GM19043 (cell line): ENCODE data around the gene C4orf54.

ENCODE experiments used
- ATAC-seq: cut with Tn5 transposase; IDR thresholded peaks from one replicate; pipeline ENCODE4 v1.9.1; 2021; ENCODE audit warnings: low read depth; ENCODE audit not compliant: unreplicated experiment

The C4orf54 gene

DNA sequence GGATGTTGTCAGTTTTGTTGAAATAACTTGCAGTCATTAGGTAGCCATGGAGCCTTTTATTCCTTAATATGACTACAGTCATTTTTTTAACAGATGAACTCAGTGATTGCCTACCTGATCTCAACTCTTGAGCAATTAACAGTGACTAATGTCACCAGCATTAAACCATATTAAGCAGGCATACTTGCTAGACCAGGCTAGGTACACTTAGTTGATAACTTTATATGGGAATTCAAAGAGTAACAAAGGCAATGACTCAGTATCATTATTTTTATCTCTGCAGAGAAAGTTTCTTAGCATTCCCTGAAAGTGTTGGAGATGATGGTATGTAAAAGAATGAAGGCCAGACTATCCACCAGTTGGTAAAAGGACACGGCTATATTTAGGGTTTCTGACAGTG, at the start of gene C4orf54:
Gene C4orf54, minus strand, starts transcription at position 31 of the 400 bp plus-strand sequence. CDS start 3,180 bp downstream, outside the sequence.
- no peak for ATAC-seq

DNA sequence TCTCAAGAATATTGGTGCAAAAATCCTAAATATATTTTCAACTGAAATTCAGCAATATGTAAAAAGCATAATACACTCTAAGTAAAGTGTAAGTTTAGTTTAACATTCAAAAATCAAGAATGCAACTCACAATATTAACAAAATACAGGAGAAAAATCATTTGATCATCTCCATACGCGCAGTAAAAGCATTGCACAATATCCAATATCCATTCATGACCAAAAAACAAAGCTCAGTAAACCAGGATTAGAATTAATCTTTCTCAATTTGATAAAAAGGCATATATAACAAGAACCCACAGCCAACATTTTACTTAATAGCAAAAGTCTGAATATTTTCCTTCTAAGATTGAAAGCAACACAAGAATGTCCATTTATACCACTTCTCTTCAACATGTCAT, 48.3 kb upstream of the C4orf54 start:
- ATAC-seq, result no peak

DNA sequence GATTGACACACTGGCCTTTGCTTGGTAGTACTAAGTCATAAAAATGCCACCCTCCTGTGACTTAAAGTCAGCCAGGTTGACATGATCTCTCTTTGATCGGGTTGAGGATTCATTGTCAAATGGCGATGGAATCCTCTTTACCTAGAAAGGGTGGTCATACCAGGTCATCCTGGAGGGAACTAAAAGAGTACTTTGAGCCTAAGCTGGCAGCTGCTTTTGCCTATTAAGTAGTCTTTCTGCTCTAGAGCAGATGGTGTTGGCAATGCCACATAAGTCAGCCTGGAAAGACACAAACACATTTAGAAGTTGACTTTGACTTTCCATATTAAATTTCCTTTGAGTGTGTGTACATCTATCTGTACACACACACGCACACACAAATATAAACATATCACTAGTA, 39.2 kb upstream of the C4orf54 start:
- ATAC-seq, result no peak

GRCh38 chr4:99693140-99693539, 35.5 kb upstream of the C4orf54 start:
- no peak for ATAC-seq

DNA sequence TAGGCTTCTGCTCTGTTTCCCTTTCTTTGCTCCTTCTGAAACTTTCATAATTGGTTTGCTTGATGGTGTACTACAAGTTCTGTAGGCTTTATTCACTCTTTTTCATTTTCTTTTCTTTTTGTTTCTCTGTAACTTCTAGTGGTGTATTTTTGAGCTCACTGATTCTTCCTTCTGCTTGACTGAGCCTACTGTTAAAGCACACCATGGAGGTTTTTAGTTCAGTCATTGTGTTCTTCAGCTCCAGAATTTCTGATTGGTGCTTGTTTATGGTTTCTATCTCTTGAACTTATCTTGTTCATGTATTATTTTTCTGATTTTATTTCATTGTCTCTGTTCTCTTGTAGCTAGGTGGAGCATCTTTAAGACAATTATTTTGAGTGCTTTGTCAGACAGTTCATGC, 33.4 kb upstream of the C4orf54 start:
- ATAC-seq, result no peak

GRCh38 chr4:99690472-99690871, 32.8 kb upstream of the C4orf54 start:
- no peak for ATAC-seq

GRCh38 chr4:99687120-99687519, 29.5 kb upstream of the C4orf54 start:
- ATAC-seq, result no peak

DNA sequence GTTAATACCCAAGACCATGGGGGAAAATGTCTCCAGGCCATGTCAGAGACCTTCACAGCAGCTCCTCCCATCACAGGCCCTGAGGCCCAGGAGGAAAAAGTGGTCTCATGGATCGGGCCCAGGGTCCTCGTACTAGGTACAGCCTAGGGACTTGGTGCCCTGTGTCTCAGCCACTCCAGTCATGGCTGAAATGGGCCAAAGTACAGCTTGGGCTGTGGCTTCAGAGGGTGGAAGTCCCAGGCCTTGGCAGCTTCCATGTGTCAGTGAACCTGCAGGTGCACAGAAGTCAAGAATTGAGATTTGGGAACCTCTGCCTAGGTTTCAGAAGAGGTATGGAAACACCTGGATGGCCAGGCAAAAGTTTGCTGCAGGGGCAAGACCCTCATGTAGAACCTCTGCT, 27.6 kb upstream of the C4orf54 start:
- no peak for ATAC-seq

GRCh38 chr4:99683895-99684294, 26.3 kb upstream of the C4orf54 start:
- no peak for ATAC-seq

- ATAC-seq, result no peak
Observed at GRCh38 chr4:99679976-99680375, 22.3 kb upstream of the C4orf54 start.

DNA sequence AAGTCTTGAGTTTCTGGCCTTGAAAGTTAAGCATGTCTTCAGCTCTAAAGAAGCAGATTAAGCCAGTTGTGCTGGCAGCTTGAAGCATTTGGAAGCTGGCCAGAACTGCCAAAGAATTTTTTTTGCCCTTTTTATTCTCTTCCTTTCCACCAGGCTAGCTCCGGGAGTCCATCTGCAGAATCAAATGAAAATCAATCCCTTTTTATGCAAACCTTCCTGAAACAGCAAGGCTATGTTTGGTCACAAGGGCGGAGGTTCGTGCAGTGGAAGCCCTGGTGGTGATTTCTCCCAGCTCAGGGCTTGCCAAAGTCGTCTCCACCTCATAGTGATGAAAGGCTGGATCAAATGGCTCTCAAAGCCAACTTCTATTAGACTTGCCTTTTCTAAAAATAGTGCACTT, 21.6 kb upstream of the C4orf54 start:
- ATAC-seq, result no peak

GRCh38 chr4:99677161-99677560, 19.5 kb upstream of the C4orf54 start:
- no peak for ATAC-seq

DNA sequence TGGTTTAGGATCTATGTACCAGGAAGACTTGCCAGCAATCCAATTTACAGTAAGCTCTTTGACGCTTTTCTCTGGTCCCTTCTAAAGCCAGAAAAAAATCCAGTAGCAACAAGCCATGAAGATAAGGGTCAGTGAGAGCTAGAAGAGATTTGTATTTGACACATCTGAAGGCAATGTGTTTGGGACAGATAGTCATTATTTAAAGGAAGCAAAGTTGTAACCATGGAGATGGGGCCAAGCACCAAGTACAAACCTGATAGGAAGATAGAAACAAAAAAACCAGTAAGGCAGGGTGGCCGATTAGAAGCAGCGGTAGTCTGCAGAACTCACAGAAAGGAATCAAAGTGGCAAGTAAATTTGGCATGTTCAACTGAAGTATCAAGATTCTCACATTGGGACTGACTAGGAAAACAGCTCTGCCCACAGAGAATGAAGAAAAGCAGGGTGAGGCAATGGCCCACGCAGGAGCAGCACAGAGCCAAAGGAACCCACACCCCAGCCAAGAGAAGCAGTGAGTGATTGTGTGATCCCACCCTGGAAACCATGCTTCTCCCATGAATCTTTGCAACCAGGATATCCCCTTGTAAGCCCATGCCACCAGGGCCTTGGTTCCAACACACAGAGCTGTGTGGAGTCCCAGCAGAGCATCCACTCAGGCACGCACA, 12.9 kb upstream of the C4orf54 start:
- ATAC-seq, result no peak

DNA sequence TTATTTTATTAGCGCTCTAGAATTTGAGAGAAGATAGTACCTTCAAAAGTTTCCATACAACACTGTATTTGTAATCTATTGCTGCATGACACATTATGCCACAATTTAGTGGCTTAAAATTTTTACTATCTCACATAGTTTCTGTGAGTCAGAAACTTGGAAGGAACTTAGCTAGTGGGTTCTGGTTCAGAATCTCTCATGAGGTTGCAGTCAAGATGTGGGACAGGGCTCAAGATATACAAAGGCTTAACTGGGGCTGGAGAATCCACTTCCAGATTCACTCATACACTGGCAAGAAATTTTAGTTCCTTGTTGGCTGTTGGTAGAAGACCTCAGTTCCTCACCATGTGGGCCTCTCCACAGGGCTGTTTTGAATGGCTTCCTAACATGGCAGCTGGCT, 11.5 kb upstream of the C4orf54 start:
- no peak for ATAC-seq

GRCh38 chr4:99668472-99668871, 10.8 kb upstream of the C4orf54 start:
- ATAC-seq, result no peak

DNA sequence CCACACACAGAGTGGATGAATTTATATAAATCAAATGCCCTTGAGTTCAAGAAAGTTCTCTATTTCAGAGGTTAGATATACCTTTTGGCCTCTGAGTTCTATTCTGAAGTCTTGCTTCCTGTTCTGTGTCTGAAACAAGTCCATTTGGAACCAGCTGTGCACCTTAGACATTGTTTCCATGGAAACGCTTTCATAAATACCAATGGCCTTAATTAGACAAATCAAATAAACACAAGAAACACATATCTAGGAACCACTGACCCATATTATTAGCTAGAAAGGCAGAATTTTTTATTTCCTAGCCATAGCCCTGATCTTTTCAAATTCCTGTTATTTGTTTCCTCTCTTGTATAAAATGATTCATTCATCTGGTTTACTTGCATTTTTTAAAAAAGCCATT, 8.4 kb upstream of the C4orf54 start:
- no peak for ATAC-seq

- ATAC-seq, result no peak
Observed at GRCh38 chr4:99664716-99665115, 7.1 kb upstream of the C4orf54 start.

DNA sequence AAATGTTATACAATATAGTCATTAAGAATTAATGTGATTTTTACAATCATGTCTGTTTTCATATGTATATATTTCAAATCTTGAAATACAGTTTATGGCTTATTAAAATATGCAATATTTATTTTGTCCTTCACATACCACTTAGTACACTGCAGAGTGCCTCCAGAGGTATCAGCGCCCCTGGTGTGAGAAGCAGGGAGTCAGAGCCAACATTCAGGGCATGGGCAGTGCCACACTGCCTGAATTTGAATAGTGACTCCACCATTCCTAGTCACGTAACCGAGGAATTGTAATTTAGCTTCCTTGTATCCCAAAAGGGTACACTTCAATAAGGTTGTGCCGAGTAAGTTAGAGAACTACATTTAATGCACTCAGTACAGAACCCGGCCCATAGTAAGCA, 4.3 kb upstream of the C4orf54 start:
- no peak for ATAC-seq

- no peak for ATAC-seq
Observed at GRCh38 chr4:99658666-99659065, 1.0 kb upstream of the C4orf54 start.

- ATAC-seq, result no peak
Observed at GRCh38 chr4:99655308-99656081, 2.1 kb downstream of the C4orf54 start.

DNA sequence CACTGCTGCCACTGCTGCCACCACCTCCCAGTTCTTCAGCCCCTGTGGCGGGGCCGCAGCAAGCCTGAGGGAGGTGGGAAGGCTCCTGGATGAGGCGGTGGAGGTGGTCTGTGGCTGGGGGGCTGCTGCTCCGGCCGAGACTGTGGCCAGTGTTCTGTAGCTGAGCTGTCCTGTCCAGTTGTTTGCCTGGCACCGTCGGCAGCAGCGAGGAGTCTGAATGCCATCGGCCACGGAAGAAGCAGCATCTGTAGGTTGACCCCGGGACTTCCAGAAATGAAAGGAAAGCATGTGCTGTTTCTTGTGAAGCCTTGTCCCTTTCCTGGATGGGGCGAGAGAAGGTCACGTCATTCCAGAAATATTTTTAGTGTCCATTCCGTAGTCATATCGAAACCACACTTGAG, 3.3 kb downstream of the C4orf54 start:
- no peak for ATAC-seq

DNA sequence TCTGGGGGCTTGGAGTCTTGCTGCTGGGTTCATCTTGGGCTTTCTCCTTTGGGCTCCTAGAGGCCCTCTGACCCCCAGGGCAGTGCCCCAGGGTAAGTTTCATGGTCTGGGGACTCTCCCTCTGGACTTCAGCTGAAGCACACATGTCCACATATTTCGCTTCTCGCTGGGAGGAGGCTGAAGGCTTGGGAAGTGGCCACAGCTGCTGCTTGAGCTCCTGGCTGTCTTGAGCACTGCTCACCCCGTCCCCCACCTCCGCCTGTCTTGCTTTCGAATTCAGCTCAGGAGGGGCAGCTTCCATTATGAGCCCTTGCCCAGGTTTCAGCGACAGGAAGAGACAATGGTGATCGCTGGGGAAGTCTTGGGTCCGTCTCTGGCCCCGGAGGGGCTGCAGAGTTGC, 3.7 kb downstream of the C4orf54 start:
- ATAC-seq, result no peak
